GM21390 (cell line): ENCODE measurements around the gene SPATA31E1.

Source experiments
- ATAC-seq: cut with Tn5 transposase; IDR thresholded peaks from one replicate; pipeline ENCODE4 v1.9.1; 2021; ENCODE audit not compliant: unreplicated experiment

Gene SPATA31E1

DNA sequence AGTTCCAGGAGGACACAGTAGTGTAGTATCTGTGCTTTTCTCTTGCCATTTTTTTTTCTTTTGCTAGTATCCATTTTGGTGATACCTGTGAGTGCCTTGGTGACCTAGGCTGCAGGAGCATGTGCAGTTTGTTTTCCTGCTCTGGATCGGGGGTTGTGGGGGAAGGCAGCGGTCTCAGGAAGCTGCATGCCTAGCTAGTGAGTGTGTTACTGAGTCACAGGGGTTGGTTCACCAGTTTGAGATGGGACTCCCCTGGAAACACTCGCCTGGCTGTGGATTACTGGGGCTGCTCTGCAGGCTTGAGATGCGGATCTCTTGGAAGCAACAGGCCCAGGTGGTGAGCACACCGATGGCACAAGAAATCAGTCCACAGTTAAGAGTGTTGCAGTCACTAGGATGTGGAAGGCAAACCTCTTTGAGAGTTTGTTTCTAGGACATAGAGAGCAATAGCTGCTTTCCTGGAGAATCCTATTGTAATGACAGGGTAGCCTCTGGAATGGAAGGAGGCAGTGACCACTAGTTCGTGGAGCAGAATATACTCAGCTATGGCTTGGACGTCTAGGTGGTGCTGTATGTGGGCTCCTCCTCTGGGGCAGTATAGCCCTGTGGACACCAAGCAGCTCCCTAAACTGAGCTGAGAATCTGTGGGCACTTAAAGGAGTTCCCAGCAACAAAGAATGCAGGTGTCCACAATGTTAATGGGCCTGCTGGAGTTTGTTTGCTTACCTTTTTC lies 20.0 kb upstream of the SPATA31E1 start:
- ATAC-seq = no peak

DNA sequence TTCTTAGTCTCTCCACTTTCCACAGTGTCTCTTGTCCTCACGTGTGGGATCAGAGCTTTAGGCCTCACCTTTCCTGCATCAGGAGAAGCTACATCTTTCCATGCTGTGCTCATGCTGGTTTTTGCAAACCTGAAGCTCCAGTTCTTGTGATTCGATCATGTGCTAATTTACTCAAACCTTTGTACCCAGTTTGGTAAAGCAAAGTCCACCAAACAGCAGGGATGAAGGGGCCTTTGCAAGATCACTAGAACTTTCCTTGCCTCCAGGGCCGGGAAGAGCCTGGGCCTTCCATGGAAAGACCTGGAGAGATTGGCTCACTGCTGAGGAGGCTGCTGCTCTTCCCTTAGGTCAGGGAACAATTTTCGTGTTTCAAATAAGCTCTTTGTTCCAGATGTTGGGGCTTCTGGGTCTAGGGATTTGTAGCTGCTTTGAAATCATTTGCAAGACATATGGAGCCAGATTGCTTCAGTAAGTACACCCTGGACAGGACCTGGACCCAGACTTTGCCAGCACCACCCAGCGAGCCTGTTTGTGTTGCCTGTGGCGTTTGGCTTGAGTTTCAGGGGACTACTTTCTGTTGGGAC lies 18.7 kb upstream of the SPATA31E1 start:
- ATAC-seq = no peak

DNA sequence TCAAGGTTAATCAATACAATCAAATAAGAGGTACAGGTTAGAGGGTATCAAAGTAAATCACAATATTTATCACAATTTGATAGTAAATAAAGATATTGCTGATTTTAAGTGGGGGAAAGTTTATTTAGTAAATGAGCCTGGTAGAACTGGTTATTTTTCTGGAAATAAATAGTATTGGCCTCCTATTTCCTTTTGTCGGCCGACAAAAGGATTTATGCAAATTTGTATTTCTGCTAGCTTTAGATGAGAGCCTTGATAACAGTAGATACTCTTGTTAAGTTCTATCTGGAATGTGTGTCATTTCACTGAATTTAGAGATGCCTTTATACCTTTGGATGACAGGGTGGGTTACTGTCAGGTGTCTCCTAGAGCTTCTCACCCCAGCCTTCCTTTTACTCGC lies 17.8 kb upstream of the SPATA31E1 start:
- no peak for ATAC-seq

DNA sequence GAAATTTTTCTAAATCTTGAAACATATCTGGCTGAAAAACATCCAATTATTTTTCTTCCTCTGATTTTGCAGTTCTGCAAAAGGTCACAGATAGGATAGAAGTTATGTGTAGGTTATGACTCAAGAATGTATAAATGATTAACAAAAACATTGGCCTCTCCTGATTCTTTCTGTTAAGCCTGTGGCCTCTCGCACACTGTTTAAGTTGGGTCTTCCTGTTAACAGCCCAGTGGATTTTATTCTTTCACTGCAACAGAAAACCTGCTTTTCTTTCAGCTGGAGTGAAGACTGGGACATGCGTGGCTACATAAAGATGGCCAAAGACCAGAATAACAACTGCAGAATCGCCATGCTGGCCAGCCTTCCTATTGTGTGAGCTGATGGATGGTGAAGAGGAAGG lies 17.1 kb upstream of the SPATA31E1 start:
- no peak for ATAC-seq

DNA sequence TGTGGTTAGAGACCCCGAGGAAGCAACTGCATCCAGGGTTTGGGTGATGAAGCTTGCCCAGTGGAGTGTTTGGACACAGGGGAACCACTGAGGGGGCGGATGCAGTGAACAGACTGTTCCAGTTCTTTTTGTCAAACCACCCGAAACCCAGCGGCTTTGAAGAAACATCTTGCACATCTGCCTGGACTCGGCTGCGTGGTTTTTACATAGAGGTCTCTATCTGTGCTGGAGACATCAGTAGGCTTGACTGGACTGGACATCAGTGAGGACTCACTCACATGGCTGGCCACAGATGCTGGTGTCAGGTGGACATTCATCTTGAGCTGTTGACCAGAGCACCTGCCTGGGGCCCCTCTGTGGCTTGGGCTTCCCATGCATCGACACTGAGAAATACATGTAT lies 15.3 kb upstream of the SPATA31E1 start:
- no peak for ATAC-seq

DNA sequence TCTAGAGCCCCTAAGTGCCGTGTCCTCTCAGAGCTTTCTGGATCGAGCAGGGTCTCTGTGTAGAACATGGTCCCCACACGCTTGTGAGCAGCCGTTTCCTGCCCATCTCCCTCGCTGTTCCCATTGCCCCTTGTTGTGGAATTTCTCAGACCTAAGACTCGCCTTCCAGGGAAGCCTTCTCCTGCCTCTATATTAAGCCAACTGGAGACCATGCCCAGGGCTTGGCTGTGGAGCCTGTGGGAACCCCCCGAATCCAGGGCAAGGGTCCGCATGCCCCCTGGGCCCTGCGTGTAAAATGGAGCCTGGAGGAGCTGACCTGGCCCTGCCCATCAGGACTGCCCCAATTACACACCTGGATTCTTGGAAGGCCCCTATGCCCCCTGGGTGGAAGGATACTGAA lies 14.5 kb upstream of the SPATA31E1 start:
- ATAC-seq = no peak

DNA sequence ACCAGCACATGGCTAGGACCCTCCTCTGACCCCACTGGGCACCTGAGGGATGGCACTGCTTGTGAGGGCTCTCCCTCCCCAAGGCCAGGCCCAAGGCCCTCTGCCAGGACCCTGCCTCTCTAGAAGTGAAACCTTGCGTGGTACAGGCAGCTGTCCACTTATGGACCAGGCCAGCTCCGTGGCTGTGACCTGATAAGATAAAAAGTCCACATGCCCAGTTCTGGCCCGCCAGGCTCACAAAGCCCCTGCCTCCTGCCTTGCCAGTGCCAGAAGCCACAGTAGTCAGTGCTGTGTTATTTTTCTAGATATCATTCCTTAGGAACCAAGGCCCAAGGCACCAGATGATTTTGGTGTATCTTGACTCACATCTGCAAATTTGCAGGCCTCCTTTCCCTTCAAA lies 14.0 kb upstream of the SPATA31E1 start:
- no peak for ATAC-seq

- no peak for ATAC-seq
These were observed 13.6 kb upstream of the SPATA31E1 start for GRCh38 chr9:87869082-87869481.

DNA sequence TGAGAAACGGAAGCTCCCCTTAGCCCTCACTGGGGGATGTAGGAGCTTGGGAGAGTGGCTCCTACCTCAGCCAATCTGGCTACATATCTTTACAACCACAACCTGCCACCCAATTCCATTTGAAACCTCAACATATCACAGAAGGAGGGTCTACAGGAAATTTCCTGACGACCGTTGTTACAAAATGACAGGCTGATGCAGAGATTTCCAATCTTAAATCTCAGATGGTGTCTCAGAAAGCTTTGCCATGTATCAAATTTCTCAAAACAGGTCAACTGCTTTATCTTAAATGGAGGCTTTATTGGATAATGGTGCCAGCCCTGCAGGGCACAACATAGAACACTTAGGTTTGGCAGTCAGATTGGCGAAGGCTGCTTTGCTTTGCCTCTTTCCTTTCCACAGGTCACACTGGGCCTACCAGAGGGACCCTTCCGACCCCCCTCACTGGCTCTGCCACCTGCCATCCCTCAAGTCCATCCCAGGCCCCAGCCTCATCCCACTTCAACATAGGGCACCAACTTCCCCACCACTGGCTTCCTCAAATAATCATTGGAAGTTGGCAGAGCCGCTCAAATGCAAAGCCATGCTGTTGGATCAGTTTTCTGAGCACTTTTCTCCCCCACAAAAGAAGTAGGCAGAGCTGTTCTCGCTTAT lies 11.1 kb upstream of the SPATA31E1 start:
- no peak for ATAC-seq

GRCh38 chr9:87872079-87872624 lies 10.5 kb upstream of the SPATA31E1 start:
- no peak for ATAC-seq

DNA sequence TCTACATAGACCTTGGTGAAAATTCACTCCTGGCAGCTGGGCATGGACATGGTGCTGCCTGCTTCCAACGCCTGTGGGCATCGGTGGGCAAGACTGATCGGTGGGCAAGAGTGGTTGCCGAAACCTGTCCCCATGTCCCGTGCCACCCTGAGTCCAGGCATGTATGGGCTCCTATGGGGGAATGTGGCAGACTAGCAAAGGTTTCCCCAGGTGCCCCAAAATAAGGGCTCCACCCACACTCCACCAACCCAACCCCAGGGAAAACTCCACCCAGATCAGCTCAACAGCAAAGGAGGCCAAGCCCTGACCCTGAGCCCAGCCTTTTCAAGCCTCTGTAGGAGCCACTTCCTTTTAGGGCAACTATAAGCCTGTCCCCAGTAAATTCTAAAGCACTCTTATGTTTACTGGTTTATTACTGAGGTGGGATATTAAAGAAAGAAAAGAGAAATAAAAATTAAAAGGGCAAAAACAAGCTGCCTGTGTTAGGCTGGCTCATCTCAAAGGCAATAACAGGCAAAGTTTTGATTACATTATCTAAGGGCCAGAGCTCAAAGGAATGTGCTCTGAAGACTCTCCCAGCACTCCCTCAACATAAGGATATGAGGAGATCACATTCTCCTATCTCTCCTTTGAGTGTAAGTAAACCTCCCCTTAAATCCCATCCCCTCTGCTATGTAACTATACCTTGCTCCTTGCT lies 8.9 kb upstream of the SPATA31E1 start:
- ATAC-seq = no peak

GRCh38 chr9:87874304-87874623 lies 8.4 kb upstream of the SPATA31E1 start:
- ATAC-seq = no peak

DNA sequence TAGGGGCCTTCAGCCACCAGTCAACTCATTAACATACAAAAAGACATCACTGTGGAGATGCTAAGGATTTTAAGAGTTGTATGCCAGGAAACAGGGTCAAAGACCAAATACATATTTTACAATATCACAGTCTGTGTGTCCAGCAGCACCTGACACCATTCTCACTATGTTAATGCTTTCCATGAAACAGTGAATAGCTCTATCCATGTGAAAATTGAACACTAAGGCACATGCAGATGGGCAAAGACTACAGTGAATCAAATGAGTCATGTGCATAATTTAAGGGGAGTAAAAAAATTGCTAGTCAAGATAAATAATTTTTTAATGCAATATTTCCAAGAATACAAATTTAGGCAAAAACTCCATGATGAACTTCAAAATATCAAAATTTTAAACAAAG lies 7.6 kb upstream of the SPATA31E1 start:
- no peak for ATAC-seq

- no peak for ATAC-seq
These were observed 6.7 kb upstream of the SPATA31E1 start for GRCh38 chr9:87875831-87876545.

DNA sequence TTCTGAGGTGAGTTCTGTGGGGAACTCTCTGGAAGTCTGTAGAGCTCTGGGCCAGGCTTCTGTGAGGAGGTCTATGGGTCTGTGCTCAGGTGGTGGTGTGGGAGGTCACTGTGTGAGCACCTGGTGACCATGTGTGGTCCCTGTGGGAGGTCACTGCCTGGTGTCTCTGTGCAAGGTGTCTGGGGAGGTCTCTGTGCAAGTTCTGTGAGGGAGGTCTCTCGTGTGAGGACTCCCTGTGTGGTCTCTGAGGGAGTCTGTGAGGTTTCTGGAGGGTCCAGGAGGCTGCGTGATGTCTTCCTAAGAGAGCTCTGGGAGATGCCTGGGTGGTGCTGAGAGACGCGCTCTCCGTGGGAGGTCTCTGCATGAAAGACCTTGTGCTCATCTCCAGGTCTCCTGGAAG lies 6.0 kb upstream of the SPATA31E1 start:
- ATAC-seq = no peak

GRCh38 chr9:87878989-87879511 lies 3.6 kb upstream of the SPATA31E1 start:
- no peak for ATAC-seq

GRCh38 chr9:87880116-87880515 lies 2.6 kb upstream of the SPATA31E1 start:
- ATAC-seq = no peak

DNA sequence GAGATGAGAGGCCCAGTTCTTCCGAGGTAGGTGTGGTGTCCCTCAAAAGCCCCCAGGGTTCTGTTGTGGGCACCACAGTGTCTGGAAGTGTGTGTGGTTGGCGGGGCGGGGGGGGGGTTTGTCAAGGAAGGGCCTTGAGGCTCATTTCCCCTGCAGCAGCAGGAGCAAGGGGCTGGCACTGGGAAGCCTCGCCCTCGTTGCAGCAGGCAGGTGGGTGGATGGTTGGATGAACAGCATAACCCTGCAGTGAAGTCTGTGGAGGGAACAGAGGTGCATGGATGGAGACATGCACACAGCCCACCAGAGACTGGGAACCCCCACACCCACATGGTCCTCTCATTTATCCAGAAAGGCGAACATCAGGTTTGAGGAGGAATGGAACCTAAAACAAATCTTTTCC lies 2.0 kb upstream of the SPATA31E1 start:
- no peak for ATAC-seq

GRCh38 chr9:87883274-87883673 lies 597 bp downstream of the SPATA31E1 start:
- no peak for ATAC-seq

DNA sequence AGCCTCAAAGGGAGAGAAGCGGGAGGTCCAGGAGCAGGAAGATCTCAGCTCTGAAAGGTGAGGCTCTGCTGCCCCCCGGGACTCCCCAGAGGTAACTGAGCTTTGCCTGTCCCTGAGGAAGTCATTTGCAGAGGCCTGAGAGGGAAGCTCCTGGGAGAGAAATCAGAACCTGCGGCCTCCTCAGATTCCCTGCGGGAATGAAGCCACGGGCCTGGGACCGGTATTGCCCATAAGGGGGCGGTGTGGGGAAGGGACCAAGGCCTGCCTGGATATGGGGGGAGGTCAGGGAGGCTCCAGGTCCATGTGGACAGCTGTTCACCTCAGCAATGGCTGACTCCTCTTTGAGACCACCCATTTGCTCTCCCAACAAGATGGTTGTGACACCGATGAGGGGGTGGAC lies 1.3 kb downstream of the SPATA31E1 start:
- no peak for ATAC-seq
